ENCODE data around the gene FXYD7.
"Not testable (repeated sequence)": the region's sequence is repeated elsewhere in the genome, so short reads cannot be mapped to it uniquely, and the experiment has no call there.

Gene FXYD7

GRCh38 chr19:35128398-35129057 lies 14.5 kb upstream of the FXYD7 start:
- no peak for DNase-seq

GRCh38 chr19:35129724-35130274 lies 13.3 kb upstream of the FXYD7 start:
- DNase-seq = not testable (repeated sequence)

GRCh38 chr19:35130761-35131720 lies 12.0 kb upstream of the FXYD7 start:
- DNase-seq = no peak

- no peak for DNase-seq
These were observed 10.8 kb upstream of the FXYD7 start for GRCh38 chr19:35132254-35132653.

DNA sequence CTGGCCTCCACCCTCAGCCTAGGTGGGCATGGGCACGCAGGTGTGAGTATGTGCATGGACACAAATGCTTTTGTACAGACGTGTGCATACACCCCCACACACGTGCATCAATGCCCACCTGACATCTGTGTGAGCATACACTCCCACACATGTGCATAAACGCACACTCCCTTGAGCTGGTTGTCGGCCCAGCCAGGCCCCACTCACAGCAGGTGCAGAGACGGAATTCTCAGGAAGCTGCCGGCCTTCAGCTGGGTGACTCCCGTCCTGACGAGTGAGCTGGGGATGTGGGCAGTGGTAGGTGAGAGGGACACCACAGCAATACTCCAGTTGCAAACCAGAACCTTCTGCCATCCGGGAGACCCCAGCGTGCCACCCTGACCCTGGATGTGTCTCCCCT lies 9.2 kb upstream of the FXYD7 start:
- no peak for DNase-seq

DNA sequence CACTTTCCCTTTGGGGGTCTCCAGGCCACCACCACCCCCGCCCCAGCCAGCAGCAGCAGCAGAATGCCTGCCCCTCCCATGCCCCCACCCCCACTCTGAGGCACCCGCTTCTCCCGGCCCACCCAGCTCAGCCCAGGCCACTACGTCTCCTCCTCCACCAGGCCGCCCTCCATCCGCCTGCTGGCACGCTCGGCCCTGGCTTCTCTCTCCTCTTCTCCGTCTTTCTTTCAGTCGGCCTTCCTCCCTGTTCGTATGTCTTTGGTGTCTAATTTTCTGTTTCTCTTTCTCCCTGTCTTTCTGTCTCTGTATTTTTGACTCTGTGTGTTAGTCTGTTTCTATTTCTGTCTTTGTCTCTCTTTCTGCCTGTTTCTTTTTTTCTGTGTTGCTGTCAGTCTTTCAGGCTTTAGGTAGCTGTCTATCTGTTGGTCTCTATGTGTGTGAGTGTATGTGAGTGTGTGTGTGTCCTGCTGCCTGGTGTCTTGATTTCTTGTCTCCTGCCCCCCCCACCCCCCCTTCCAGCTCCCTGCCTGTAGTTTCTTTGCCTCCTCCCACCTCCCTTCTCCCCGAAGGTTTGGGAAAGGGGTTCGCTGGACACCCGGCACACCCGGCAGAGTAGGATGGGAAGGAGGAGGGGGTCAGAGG lies 8.3 kb upstream of the FXYD7 start, which contains the start of gene LGI4:
LGI4 (minus strand) TSS at position 459 of the 642 bp plus-strand sequence; CDS start at position 80, 379 bp downstream.
- DNase-seq = no peak

GRCh38 chr19:35135389-35135909 lies 7.6 kb upstream of the FXYD7 start:
- DNase-seq = peak; percentile 42 to 59

- no peak for DNase-seq
These were observed 6.8 kb upstream of the FXYD7 start for GRCh38 chr19:35136231-35136630.

DNA sequence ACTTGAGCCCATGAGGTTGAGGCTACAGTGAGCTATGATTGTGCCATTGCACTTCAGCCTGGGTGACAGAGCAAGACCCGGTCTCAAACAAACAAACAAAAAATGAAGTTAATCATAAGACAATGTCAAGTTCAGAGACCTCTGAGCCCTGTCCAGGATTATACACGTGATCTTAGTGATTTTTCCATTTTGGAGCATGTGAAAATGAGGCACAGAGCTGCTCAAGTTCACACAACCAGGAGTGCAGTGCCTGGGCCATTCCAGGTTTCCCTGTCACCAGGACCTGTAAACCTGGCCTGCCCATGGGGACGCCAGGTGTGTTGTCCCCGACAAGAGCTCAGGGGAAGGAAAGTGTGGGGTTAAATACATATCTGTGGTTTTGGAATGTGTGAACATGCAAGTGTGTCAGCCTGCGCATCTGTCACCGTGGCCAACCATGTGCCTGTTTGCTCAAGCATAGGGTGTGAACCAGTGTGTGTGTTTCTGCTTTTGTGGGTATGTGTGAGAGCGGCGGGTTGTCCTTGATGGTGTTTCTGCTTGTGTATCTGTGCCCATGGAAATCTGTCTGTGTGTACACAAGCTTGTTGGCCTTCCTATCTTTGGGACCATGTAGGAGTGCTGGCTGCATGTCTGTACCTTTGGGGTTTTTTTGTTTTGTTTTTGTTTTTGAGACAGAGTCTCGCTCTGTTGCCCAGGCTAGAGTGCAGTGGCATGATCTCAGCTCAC lies 5.9 kb upstream of the FXYD7 start:
- DNase-seq = no peak

DNA sequence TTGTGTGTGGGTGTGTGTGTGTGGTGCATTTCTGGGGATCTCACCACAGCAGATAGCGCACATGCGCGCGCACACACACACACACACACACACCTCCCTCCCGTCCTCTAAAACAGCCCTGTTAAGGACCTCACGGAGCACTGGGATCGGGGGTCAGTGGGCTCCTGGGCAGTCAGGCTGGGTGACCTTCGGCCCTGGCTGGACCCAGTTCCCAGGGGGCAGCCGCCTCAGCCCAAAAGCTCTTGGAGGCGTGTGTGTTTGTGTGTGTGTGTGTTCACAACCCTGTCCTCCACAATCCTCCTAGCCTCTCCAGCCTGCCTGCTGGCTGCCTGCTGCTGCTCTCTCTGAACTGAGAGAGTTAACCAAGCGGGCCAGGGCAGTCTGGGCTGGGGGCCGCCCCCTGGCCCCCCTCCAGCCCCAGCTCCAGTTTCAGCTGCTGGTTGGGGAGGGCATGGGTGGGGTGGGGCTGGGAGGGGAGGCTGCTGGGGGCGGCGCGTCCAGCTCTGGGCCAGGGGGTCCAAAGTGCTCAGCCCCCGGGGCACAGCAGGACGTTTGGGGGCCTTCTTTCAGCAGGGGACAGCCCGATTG lies 4.7 kb upstream of the FXYD7 start, which contains the start of gene FXYD1:
FXYD1 (plus strand) TSS at position 520 of the 588 bp plus-strand sequence. CDS start 1,256 bp downstream, outside the sequence.
- DNase-seq = no peak

DNA sequence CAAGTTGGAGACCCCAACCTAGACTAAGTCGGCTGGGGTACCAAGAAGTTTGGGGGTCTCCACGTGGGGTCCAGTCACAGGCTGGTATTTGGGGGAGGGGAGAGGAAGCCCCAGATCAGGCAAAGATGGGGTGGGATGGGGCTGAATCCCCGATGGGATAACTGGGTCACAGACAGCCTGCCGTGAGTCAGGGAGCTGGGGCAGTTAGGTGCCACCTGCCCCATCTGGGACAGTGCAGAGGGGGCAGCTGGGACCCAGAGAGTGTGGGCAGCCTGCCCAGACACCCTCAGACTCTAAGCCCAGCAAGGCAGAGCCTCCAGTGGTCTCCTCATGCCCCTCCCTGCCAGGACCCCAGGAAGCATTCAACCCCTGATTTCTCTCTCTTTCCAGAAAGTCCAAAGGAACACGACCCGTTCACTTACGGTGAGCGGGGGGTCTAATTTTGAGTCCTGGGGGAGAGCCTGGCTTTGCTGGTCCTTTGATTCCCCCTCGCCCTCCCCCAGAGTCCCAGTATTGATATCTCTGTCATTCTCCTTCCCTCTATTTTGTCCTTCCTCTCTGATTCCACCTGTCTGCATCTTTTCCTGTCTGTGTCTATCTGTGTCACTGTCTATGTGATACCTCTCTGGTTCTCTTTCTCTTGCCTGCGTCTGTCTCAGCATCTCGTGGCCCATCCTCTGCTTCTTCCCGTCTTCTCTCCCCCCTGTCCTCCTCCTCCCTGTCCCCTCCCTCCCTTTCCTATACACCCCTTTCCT lies 2.7 kb upstream of the FXYD7 start:
- DNase-seq = no peak

GRCh38 chr19:35140962-35141836 lies 1.9 kb upstream of the FXYD7 start:
- peak; percentile 87 to 88 for DNase-seq

- DNase-seq = no peak
These were observed 1.0 kb upstream of the FXYD7 start for GRCh38 chr19:35141837-35142605.

DNA sequence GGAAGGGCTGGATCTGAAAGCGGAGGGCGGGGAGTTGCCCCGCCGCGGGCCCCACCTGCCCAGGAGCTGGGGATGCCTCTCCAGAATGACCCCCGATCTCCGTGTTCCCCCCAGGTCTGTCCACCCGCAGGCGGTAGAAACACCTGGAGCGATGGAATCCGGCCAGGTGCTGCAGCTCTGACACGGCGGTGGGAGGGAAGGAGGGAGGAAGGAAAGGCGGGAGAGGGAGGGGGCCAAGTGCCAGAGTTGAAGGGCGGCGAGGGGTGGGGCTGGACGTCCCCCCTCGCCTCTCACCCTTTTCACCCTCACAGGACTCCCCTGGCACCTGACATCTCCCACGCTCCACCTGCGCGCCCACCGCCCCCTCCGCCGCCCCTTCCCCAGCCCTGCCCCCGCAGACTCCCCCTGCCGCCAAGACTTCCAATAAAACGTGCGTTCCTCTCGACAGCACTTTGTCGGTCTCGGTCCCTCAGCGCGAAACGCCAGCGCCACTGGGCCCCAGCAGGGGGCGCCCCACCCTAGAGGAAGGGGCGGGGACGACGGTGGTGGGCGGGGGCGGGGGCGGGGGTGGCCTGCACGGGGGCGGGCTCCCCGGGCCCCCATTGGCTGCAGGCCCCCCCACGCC lies 337 bp upstream of the FXYD7 start:
- DNase-seq = peak; percentile 43 to 56

DNA sequence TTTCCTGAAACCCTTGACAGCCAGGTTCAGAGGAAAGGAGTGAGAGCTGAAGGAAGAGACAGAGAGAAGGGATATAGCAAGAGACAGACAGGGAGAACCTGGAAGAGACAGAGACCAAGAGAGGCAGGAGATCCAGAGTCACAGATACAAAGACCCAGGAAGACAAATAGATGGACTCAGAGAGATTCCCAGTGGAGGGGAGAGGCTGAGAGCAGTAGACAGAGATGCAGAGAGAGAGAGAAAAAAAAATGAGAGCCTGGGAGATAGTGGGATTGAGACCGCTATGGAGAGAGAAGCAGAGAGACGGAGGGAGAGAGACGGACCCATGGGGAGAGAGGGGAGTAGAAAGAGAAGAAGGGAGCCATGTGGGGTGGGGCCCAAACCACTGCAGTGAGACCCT lies 763 bp downstream of the FXYD7 start:
- no peak for DNase-seq

- DNase-seq = no peak
These were observed 1.2 kb downstream of the FXYD7 start for GRCh38 chr19:35144259-35144599.

GRCh38 chr19:35144600-35145436 lies 1.8 kb downstream of the FXYD7 start:
- no peak for DNase-seq

All from Kasumi-1 (cell line).